HG03469 (cell line): Measurements from ENCODE around the gene G6PC1.
"Not testable (repeated sequence)": the region's sequence is repeated elsewhere in the genome, so short reads cannot be mapped to it uniquely, and the experiment has no call there.

Experiments
- ATAC-seq: cut with Tn5 transposase; IDR thresholded peaks from one replicate; pipeline ENCODE4 v1.9.1; 2021; ENCODE audit warnings: mild to moderate bottlenecking, moderate library complexity, moderate number of reproducible peaks; ENCODE audit not compliant: unreplicated experiment

The G6PC1 gene

GRCh38 chr17:42900460-42901331 is at the start of gene G6PC1:
Gene G6PC1 (plus strand): TSS chr17:42900799. CDS start chr17:42900877, 78 bp downstream.
- ATAC-seq: no peak

GRCh38 chr17:42850954-42851353 is 49.6 kb upstream of the G6PC1 start, which contains the start of gene AOC3:
Gene AOC3 (plus strand): TSS chr17:42851199. CDS start chr17:42851344, 145 bp downstream.
- ATAC-seq: no peak

GRCh38 chr17:42851371-42852240 is 49.0 kb upstream of the G6PC1 start:
- ATAC-seq: not testable (repeated sequence)

GRCh38 chr17:42852351-42852750 is 48.2 kb upstream of the G6PC1 start:
- ATAC-seq: no peak

- ATAC-seq: no peak
Measured at GRCh38 chr17:42853004-42853403, 47.6 kb upstream of the G6PC1 start.

- no peak for ATAC-seq
Measured at GRCh38 chr17:42853597-42853967, 47.0 kb upstream of the G6PC1 start.

GRCh38 chr17:42853968-42854790 is 46.4 kb upstream of the G6PC1 start:
- no peak for ATAC-seq

GRCh38 chr17:42855048-42855596 is 45.5 kb upstream of the G6PC1 start:
- no peak for ATAC-seq

GRCh38 chr17:42856093-42856492 is 44.5 kb upstream of the G6PC1 start:
- ATAC-seq: not testable (repeated sequence)

GRCh38 chr17:42856516-42856915 is 44.1 kb upstream of the G6PC1 start:
- ATAC-seq: not testable (repeated sequence)

- ATAC-seq: no peak
Measured at GRCh38 chr17:42857389-42857788, 43.2 kb upstream of the G6PC1 start.

- ATAC-seq: no peak
Measured at GRCh38 chr17:42865638-42866094, 34.9 kb upstream of the G6PC1 start.

- no peak for ATAC-seq
Measured at GRCh38 chr17:42866216-42866615, 34.4 kb upstream of the G6PC1 start.

- no peak for ATAC-seq
Measured at GRCh38 chr17:42866631-42867575, 33.7 kb upstream of the G6PC1 start.

- not testable (repeated sequence) for ATAC-seq
Measured at GRCh38 chr17:42867694-42868261, 32.8 kb upstream of the G6PC1 start.

- no peak for ATAC-seq
Measured at GRCh38 chr17:42868338-42868737, 32.3 kb upstream of the G6PC1 start.

- no peak for ATAC-seq
Measured at GRCh38 chr17:42871647-42872046, 29.0 kb upstream of the G6PC1 start.

GRCh38 chr17:42872251-42872965 is 28.2 kb upstream of the G6PC1 start:
- ATAC-seq: no peak
